GM12878 (cell line): ENCODE data around the gene CD48. TPM values are rescaled to one million over a fixed set of nuclear protein-coding genes. Genes with fewer than 3 reads are reported as not detected.
A peak's percentile ranks its signal among the peaks of the same experiment; 100 is the strongest.

ENCODE experiments used
- IRF4 ChIP-seq: IDR thresholded peaks from 2 replicates; pipeline ENCODE4 v1.6.1; 2011; ENCODE audit warnings: low read depth, low read length
- NR2F1 ChIP-seq: fragments of 450-650 bp; conservative IDR thresholded peaks from 2 replicates; pipeline ENCODE4 v1.6.1; 2017; ENCODE audit warnings: mild to moderate bottlenecking
- POLR2AphosphoS5 ChIP-seq: IDR thresholded peaks from 2 replicates; pipeline ENCODE4 v1.6.1; 2011; ENCODE audit warnings: mild to moderate bottlenecking, low read length, inconsistent platforms
- RELA ChIP-seq: fragments of 450-650 bp; IDR thresholded peaks from 2 replicates; pipeline ENCODE4 v1.8.0; 2014; ENCODE audit warnings: borderline replicate concordance; ENCODE audit not compliant: partially characterized antibody
- STAT1 ChIP-seq: fragments of 450-650 bp; conservative IDR thresholded peaks from 2 replicates; pipeline ENCODE4 v1.6.1; 2014; ENCODE audit warnings: antibody characterized with exemption, mild to moderate bottlenecking
- TAF1 ChIP-seq: IDR thresholded peaks from 2 replicates; pipeline ENCODE4 v1.6.1; 2011; ENCODE audit warnings: mild to moderate bottlenecking, low read depth, low read length, borderline replicate concordance
- TCF7 ChIP-seq: IDR thresholded peaks from 2 replicates; pipeline ENCODE4 v1.6.1; 2014; ENCODE audit warnings: antibody characterized with exemption, borderline replicate concordance
- ZZZ3 ChIP-seq: IDR thresholded peaks from 2 replicates; pipeline ENCODE4 v1.6.1; 2011; ENCODE audit warnings: low read depth; ENCODE audit not compliant: control insufficient read depth, insufficient read length
- polyA plus RNA-seq, 11 experiments: library from polyadenylated mRNA; depleted of rRNA in 4 of 11; unstranded in 6 of 11; stranded (reverse) in 5 of 11; fragments of >200 nt; fragmentation: Nextera tagmentation in 4 of 11; fragmentation: Illumina TruSeq in 1 of 11; extraction: Ambion mirVana in 4 of 11; extraction: Trizol in 1 of 11; gene quantifications; 1 replicate in 1 of 11; 2 replicates in 10 of 11; pipeline versions ENCODE4 v1.2.1 to v1.2.3, GENCODE V29; 2011 to 2016; ENCODE audit warnings: inconsistent platforms in 2 of 11, missing spikeins in 2 of 11, low read depth in 1 of 11
- total RNA-seq, 4 experiments: library from RNA; depleted of rRNA in 3 of 4; stranded (reverse); fragments of >200 nt in 3 of 4; fragmentation: Illumina TruSeq in 1 of 4; extraction: Trizol in 1 of 4; gene quantifications; 2 replicates each; pipeline versions ENCODE4 v1.2.1 to v1.2.3, GENCODE V29; 2013 to 2021
- TF ChIP-seq, protein P1 (sequence below): IDR thresholded peaks from 2 replicates; pipeline ENCODE4 v1.6.1; 2012; ENCODE audit warnings: improper control_type of control experiment, low read depth, low read length; ENCODE audit not compliant: insufficient replicate concordance
- TF ChIP-seq, protein P2 (sequence below): IDR thresholded peaks from 2 replicates; pipeline ENCODE4 v1.6.1; 2012; ENCODE audit warnings: mild to moderate bottlenecking, low read depth, low read length

The CD48 gene
- total and polyA plus RNA-seq, 10 of the 15 experiments (the other 5 are each of a cell fraction or from before 2014, with no cell fraction given) = 302 to 1,315 (median 430) TPM

DNA sequence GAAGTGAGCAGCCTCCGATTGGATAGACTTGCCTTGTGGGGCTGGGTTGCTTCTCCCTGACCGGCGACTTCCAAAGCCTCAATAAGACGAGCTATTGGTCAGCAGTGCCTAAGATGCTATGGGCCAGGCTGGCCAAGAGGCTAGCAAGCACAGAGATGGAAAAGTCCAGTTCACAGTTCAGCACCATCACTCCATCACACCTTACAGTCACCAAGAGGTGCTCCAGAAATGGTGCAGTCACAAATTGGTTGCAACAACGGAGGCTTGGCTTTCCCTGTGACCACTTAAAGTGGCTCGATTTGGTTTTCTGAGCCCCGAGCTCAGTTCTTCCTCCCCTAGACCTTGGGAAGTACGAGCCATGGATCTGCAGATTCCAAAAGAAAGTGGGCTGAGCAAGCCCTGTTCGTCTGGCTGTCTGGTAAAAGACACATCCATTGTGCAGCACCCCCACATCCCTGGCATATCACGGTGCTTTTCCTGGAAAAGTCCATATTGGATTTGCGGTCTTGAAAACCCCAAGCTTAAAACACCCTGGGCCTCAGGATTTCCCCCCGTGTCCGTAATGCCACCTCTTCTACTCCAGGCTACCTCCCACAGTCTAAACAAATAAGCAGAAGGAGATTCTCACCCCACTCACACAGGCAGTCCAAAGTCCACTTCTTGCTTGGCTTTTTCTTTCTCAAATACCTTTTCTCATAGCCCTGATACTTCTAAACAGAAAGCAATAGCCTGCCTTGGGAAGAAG, 66.1 kb downstream of the CD48 start (continued):
- no peak for TF ChIP-seq RELA
- peak; percentile 80 for TF ChIP-seq POLR2AphosphoS5
- TF ChIP-seq TAF1 = 0 out of 2 replicates have a peak, but pooled peaks have one; percentile 27
- TF ChIP-seq, protein P1, sequence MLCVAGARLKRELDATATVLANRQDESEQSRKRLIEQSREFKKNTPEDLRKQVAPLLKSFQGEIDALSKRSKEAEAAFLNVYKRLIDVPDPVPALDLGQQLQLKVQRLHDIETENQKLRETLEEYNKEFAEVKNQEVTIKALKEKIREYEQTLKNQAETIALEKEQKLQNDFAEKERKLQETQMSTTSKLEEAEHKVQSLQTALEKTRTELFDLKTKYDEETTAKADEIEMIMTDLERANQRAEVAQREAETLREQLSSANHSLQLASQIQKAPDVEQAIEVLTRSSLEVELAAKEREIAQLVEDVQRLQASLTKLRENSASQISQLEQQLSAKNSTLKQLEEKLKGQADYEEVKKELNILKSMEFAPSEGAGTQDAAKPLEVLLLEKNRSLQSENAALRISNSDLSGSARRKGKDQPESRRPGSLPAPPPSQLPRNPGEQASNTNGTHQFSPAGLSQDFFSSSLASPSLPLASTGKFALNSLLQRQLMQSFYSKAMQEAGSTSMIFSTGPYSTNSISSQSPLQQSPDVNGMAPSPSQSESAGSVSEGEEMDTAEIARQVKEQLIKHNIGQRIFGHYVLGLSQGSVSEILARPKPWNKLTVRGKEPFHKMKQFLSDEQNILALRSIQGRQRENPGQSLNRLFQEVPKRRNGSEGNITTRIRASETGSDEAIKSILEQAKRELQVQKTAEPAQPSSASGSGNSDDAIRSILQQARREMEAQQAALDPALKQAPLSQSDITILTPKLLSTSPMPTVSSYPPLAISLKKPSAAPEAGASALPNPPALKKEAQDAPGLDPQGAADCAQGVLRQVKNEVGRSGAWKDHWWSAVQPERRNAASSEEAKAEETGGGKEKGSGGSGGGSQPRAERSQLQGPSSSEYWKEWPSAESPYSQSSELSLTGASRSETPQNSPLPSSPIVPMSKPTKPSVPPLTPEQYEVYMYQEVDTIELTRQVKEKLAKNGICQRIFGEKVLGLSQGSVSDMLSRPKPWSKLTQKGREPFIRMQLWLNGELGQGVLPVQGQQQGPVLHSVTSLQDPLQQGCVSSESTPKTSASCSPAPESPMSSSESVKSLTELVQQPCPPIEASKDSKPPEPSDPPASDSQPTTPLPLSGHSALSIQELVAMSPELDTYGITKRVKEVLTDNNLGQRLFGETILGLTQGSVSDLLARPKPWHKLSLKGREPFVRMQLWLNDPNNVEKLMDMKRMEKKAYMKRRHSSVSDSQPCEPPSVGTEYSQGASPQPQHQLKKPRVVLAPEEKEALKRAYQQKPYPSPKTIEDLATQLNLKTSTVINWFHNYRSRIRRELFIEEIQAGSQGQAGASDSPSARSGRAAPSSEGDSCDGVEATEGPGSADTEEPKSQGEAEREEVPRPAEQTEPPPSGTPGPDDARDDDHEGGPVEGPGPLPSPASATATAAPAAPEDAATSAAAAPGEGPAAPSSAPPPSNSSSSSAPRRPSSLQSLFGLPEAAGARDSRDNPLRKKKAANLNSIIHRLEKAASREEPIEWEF = no peak
- TF ChIP-seq ZZZ3 = no peak
- no peak for TF ChIP-seq NR2F1
- TF ChIP-seq IRF4 = no peak
- no peak for TF ChIP-seq TCF7
- TF ChIP-seq, protein P2, sequence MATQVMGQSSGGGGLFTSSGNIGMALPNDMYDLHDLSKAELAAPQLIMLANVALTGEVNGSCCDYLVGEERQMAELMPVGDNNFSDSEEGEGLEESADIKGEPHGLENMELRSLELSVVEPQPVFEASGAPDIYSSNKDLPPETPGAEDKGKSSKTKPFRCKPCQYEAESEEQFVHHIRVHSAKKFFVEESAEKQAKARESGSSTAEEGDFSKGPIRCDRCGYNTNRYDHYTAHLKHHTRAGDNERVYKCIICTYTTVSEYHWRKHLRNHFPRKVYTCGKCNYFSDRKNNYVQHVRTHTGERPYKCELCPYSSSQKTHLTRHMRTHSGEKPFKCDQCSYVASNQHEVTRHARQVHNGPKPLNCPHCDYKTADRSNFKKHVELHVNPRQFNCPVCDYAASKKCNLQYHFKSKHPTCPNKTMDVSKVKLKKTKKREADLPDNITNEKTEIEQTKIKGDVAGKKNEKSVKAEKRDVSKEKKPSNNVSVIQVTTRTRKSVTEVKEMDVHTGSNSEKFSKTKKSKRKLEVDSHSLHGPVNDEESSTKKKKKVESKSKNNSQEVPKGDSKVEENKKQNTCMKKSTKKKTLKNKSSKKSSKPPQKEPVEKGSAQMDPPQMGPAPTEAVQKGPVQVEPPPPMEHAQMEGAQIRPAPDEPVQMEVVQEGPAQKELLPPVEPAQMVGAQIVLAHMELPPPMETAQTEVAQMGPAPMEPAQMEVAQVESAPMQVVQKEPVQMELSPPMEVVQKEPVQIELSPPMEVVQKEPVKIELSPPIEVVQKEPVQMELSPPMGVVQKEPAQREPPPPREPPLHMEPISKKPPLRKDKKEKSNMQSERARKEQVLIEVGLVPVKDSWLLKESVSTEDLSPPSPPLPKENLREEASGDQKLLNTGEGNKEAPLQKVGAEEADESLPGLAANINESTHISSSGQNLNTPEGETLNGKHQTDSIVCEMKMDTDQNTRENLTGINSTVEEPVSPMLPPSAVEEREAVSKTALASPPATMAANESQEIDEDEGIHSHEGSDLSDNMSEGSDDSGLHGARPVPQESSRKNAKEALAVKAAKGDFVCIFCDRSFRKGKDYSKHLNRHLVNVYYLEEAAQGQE = no peak
- no peak for TF ChIP-seq STAT1
- TF ChIP-seq, all 136 proteins: peak for 26
